Measurements from ENCODE around the gene PSMB9.
A peak's percentile ranks its signal among the peaks of the same experiment; 100 is the strongest.

Gene PSMB9

DNA sequence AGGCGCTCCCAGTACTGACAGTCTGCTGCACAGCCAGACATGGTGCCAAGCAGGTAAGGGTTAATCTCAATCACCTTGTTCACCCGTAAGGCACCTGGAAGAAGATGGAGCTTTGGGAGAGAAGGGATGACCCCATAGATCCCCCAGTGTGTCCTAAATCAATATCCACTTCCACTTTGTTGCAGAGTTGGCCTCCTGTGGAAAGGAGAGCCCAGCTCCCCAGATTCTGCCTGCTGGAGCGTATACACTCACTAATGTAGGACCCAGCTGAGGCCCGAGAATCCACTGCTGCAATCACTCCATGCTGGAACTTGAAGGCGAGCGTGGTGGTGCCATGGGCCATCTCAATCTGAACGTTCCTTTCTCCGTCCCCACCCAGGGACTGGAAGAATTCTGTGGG, 11.3 kb upstream of the PSMB9 start:
- Histone ChIP-seq H3K4me3 (ENCODE audit: low read length) (peak overlapping the region; percentile 93), H3K4me1 (ENCODE audit: control insufficient read depth, low read length) (peaks cover 42% of the 10 kb centered on the region)

DNA sequence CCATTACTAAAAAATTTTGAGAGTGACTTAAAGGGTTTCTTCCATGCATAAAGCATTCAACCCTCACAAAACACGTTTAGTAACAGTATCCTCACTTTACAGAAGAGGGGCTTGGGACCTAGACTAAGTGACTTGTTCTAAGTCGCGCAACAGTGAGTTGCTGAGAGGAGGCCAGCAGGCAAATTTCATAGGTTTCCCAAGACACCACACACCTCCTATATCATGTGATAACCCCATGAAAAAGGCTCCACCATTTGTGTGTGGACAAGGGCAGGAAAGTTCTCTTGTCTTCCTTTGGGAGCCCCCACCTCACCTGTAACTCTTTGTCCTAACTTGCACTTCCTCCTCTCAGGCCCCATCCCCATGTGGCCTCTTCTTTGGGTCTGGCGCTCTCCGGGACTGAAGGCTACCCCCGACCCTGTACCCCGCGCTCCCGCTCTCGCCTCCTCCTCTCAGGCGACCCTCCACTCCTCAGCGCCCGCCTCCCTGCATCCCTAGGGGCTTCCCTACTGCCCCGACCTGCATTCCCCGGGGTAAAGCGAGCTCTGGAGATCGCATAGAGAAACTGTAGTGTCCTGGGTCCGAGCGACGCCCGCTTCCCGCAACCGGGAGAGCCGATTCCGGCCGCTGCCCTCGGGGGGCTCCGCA, 10.5 kb upstream of the PSMB9 start:
- Histone ChIP-seq H3K36me3 (ENCODE audit: control insufficient read depth, low read length) (peaks cover 62% of the 10 kb centered on the region), H3K4me3 (ENCODE audit: low read length) (peak overlapping the region; percentile 93), H3K4me2 (ENCODE audit: low read length) (peak overlapping the region; percentile 100), H3K9me3 (ENCODE audit: control insufficient read depth, insufficient read depth, low read length) (no peaks in the 10 kb centered on the region), H3K79me2 (ENCODE audit: control insufficient read depth, low read length) (peaks cover 19% of the 10 kb centered on the region), H4K20me1 (ENCODE audit: control insufficient read depth, insufficient read depth, low read depth, low read length) (no peaks in the 10 kb centered on the region), H3K27ac (ENCODE audit: low read depth, low read length) (peak overlapping the region; percentile 92), H3F3A (ENCODE audit: control insufficient read depth, insufficient read depth) (peaks cover 9% of the 10 kb centered on the region), H3K27me3 (ENCODE audit: control insufficient read depth, low read length) (no peaks in the 10 kb centered on the region), H3K4me1 (ENCODE audit: control insufficient read depth, low read length) (peaks cover 39% of the 10 kb centered on the region), H3K9me2 (replicated peaks; ENCODE audit: control insufficient read depth, low read length) (no peaks in the 10 kb centered on the region)
- no peak for TF ChIP-seq EZH2phosphoT487 (IDR thresholded peaks at IDR 0.05; ENCODE audit: borderline replicate concordance, low read length)
- TF ChIP-seq, protein P1, sequence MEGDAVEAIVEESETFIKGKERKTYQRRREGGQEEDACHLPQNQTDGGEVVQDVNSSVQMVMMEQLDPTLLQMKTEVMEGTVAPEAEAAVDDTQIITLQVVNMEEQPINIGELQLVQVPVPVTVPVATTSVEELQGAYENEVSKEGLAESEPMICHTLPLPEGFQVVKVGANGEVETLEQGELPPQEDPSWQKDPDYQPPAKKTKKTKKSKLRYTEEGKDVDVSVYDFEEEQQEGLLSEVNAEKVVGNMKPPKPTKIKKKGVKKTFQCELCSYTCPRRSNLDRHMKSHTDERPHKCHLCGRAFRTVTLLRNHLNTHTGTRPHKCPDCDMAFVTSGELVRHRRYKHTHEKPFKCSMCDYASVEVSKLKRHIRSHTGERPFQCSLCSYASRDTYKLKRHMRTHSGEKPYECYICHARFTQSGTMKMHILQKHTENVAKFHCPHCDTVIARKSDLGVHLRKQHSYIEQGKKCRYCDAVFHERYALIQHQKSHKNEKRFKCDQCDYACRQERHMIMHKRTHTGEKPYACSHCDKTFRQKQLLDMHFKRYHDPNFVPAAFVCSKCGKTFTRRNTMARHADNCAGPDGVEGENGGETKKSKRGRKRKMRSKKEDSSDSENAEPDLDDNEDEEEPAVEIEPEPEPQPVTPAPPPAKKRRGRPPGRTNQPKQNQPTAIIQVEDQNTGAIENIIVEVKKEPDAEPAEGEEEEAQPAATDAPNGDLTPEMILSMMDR (IDR thresholded peaks at IDR 0.05; ENCODE audit: low read depth, low read length, poor library complexity, severe bottlenecking) = no peak

More for the DNA sequence above, 11.3 kb upstream of the PSMB9 start:
- Histone ChIP-seq H3K27me3 (ENCODE audit: control insufficient read depth, low read length) (no peaks in the 10 kb centered on the region), H3K9me3 (ENCODE audit: control insufficient read depth, insufficient read depth, low read length) (no peaks in the 10 kb centered on the region), H3K4me2 (ENCODE audit: low read length) (peak overlapping the region; percentile 100), H3K36me3 (ENCODE audit: control insufficient read depth, low read length) (peaks cover 54% of the 10 kb centered on the region), H4K20me1 (ENCODE audit: control insufficient read depth, insufficient read depth, low read depth, low read length) (no peaks in the 10 kb centered on the region), H3F3A (ENCODE audit: control insufficient read depth, insufficient read depth) (peaks cover 9% of the 10 kb centered on the region), H3K79me2 (ENCODE audit: control insufficient read depth, low read length) (peaks cover 23% of the 10 kb centered on the region), H3K9me2 (replicated peaks; ENCODE audit: control insufficient read depth, low read length) (no peaks in the 10 kb centered on the region), H3K27ac (ENCODE audit: low read depth, low read length) (no peak overlapping the region)
- TF ChIP-seq, protein P1 (IDR thresholded peaks at IDR 0.05; ENCODE audit: low read depth, low read length, poor library complexity, severe bottlenecking) = no peak
- TF ChIP-seq EZH2phosphoT487 (IDR thresholded peaks at IDR 0.05; ENCODE audit: borderline replicate concordance, low read length) = no peak

DNA sequence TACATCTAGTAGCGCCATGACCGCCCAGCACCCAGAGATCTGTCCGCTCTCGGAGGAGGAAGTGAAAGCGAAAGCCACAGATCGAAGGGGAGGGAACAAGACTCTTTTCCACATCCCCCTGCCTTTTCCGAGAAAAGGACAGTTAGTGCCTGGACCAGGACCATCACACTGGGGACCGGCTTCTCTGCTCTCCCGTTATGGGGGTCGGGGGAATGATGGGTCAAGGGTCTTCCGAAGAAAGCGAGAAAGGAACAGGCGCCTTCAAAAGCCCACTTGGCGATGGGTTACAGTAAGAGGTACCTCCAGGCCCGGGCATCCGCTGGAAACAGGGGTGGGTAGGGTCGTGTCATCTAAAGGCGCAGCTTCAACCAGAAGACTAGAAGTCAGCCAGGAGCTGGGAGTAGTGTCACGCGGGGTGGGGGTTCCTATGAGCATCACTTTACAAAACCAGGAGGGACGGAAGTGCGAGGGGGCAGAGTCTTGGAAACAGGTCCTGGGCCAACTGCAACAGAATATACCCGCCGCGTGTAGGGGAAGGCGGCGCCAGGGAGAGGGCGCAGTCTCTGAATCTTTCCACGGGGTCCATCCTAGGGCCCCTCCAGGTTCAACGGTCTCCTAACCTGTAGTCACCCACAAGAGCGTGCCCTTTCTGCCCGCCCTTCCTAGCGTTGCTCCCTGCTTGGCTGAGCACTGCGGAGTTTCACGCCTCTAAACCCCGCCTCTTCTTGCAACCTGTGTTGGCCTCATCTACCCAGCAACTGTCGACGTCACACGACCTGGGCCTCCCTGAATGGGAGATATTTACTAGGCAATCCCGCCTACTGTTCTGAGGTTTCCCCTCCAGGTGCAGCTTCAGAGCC, 9.8 kb upstream of the PSMB9 start, which contains the start of gene PSMB8:
Gene PSMB8, minus strand, starts transcription at position 69 of the 860 bp plus-strand sequence. Its CDS starts 51 bp downstream, at position 18.
- no peak for TF ChIP-seq EZH2phosphoT487 (IDR thresholded peaks at IDR 0.05; ENCODE audit: borderline replicate concordance, low read length)
- TF ChIP-seq, protein P1 (IDR thresholded peaks at IDR 0.05; ENCODE audit: low read depth, low read length, poor library complexity, severe bottlenecking) = peak; percentile 19
- H3K27ac ChIP-seq (ENCODE audit: low read depth, low read length) = peak within 1 kb of the TSS; percentile 92
- H3F3A ChIP-seq (ENCODE audit: control insufficient read depth, insufficient read depth) = peaks cover 9% of the 10 kb centered on the region
- H3K9me3 ChIP-seq (ENCODE audit: control insufficient read depth, insufficient read depth, low read length) = no peaks in the 10 kb centered on the region
- peaks cover 66% of the 10 kb centered on the region for H3K36me3 ChIP-seq (ENCODE audit: control insufficient read depth, low read length)
- H3K4me1 ChIP-seq (ENCODE audit: control insufficient read depth, low read length) = peaks cover 35% of the 10 kb centered on the region
- no peaks in the 10 kb centered on the region for H4K20me1 ChIP-seq (ENCODE audit: control insufficient read depth, insufficient read depth, low read depth, low read length)
- no peaks in the 10 kb centered on the region for H3K9me2 ChIP-seq (replicated peaks; ENCODE audit: control insufficient read depth, low read length)
- peak within 1 kb of the TSS; percentile 100 for H3K4me2 ChIP-seq (ENCODE audit: low read length)
- H3K79me2 ChIP-seq (ENCODE audit: control insufficient read depth, low read length) = peaks cover 19% of the 10 kb centered on the region
- H3K27me3 ChIP-seq (ENCODE audit: control insufficient read depth, low read length) = no peaks in the 10 kb centered on the region
- peak within 1 kb of the TSS; percentile 93 for H3K4me3 ChIP-seq (ENCODE audit: low read length)
